ENCODE measurements around the gene KLF3.

DNA sequence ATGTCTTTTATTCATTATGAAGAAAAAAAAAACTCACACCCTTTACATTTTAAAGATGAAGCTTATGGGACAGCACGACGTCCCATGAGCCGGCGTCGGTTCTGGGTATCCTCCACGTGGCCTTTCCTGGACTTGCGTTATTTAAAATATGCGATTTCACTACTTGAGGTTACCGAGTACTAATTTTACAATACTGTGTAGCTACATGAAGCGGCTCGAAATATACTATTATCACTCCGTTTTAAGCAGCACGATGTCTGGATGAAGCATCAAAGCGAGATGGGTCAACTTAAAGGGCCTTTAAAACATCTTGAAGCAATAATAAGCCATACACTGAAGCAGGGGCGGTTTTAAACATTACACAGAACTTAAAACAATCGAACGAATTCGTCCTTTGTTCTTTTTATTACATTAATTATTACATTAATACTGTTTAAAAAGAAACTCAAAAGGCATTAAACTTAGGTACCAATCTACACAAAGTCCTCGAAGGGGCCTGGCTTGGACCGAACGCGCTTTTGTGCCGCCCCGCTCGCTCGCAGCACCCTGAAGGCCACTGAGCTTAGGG lies 1.4 kb upstream of the KLF3 start:
- TF ChIP-seq GATA2 (IDR thresholded peaks at IDR 0.05; ENCODE audit: low read depth, low read length) (no peak), GATA3 (IDR thresholded peaks at IDR 0.05; ENCODE audit: low read depth, low read length) (no peak)

All from SH-SY5Y (cell line).